Activated naive CD8-positive, alpha-beta T cell treated with anti-CD3 and anti-CD28 coated beads, Interleukin-2, amount 50 U/mL, for 24 hours (primary cell): ENCODE measurements around the gene ZC3H12A.

Experiments used
- ATAC-seq: fragments of 150-1000 bp; cut with Tn5 transposase; one replicate; pipeline ENCODE4 v1.10.0; 2021
- DNase-seq: peaks from one replicate; pipeline ENCODE4 v3.0.0; 2021
- H3K27ac Mint-ChIP-seq: one replicate; pipeline ENCODE4 v1.8.0; 2021; ENCODE audit warnings: mild to moderate bottlenecking, mixed read lengths
- H3K27me3 Mint-ChIP-seq: one replicate; pipeline ENCODE4 v1.8.0; 2021; ENCODE audit warnings: mixed read lengths
- H3K36me3 Mint-ChIP-seq: one replicate; pipeline ENCODE4 v1.8.0; 2021; ENCODE audit warnings: low read depth, mixed read lengths
- H3K4me1 Mint-ChIP-seq: one replicate; pipeline ENCODE4 v1.8.0; 2021; ENCODE audit warnings: mixed read lengths
- H3K4me3 Mint-ChIP-seq: one replicate; pipeline ENCODE4 v1.8.0; 2021; ENCODE audit warnings: mild to moderate bottlenecking, moderate library complexity, mixed read lengths
- H3K9me3 Mint-ChIP-seq: one replicate; pipeline ENCODE4 v1.8.0; 2021; ENCODE audit warnings: mixed read lengths

ZC3H12A gene

GRCh38 chr1:37442644-37443043 is 31.7 kb upstream of the ZC3H12A start:
- DNase-seq, result no peak
- Mint-ChIP-seq H3K27me3 (peaks cover 21% of the 10 kb centered on the region), H3K36me3 (no peaks in the 10 kb centered on the region), H3K9me3 (no peaks in the 10 kb centered on the region), H3K4me1 (no peaks in the 10 kb centered on the region), H3K4me3 (no peak overlapping the region), H3K27ac (no peak overlapping the region)
- ATAC-seq, result no peak

- no peaks in the 10 kb centered on the region for H3K9me3 Mint-ChIP-seq
- ATAC-seq (no peak), DNase-seq (no peak)
- peaks cover 14% of the 10 kb centered on the region for H3K4me1 Mint-ChIP-seq
- H3K4me3 Mint-ChIP-seq, result no peak overlapping the region
- no peak overlapping the region for H3K27ac Mint-ChIP-seq
- peaks cover 13% of the 10 kb centered on the region for H3K27me3 Mint-ChIP-seq
- no peaks in the 10 kb centered on the region for H3K36me3 Mint-ChIP-seq
Measured at GRCh38 chr1:37446874-37447273, 27.5 kb upstream of the ZC3H12A start.

- Mint-ChIP-seq H3K4me3 (no peak overlapping the region), H3K27ac (no peak overlapping the region), H3K36me3 (no peaks in the 10 kb centered on the region), H3K4me1 (peaks cover 14% of the 10 kb centered on the region), H3K9me3 (no peaks in the 10 kb centered on the region), H3K27me3 (peaks cover 8% of the 10 kb centered on the region)
- no peak for ATAC-seq
- no peak for DNase-seq
Measured at GRCh38 chr1:37448185-37448584, 26.2 kb upstream of the ZC3H12A start.

- H3K4me1 Mint-ChIP-seq, result peaks cover 14% of the 10 kb centered on the region
- H3K4me3 Mint-ChIP-seq, result no peak overlapping the region
- DNase-seq (no peak), ATAC-seq (no peak)
- peaks cover 8% of the 10 kb centered on the region for H3K27me3 Mint-ChIP-seq
- H3K36me3 Mint-ChIP-seq, result no peaks in the 10 kb centered on the region
- H3K27ac Mint-ChIP-seq, result no peak overlapping the region
- no peaks in the 10 kb centered on the region for H3K9me3 Mint-ChIP-seq
Measured at GRCh38 chr1:37448691-37449417, 25.5 kb upstream of the ZC3H12A start.

GRCh38 chr1:37449936-37450335 is 24.4 kb upstream of the ZC3H12A start:
- DNase-seq (peak; percentile 42), ATAC-seq (peak; percentile 41)
- Mint-ChIP-seq H3K4me1 (peaks cover 15% of the 10 kb centered on the region), H3K27ac (no peak overlapping the region), H3K9me3 (no peaks in the 10 kb centered on the region), H3K27me3 (peaks cover 8% of the 10 kb centered on the region), H3K36me3 (no peaks in the 10 kb centered on the region), H3K4me3 (no peak overlapping the region)

GRCh38 chr1:37452416-37452815 is 22.0 kb upstream of the ZC3H12A start:
- no peak for ATAC-seq
- H3K27ac Mint-ChIP-seq, result no peak overlapping the region
- no peaks in the 10 kb centered on the region for H3K27me3 Mint-ChIP-seq
- no peak for DNase-seq
- no peaks in the 10 kb centered on the region for H3K9me3 Mint-ChIP-seq
- no peak overlapping the region for H3K4me3 Mint-ChIP-seq
- no peaks in the 10 kb centered on the region for H3K36me3 Mint-ChIP-seq
- peaks cover 17% of the 10 kb centered on the region for H3K4me1 Mint-ChIP-seq

- ATAC-seq (no peak), DNase-seq (no peak)
- H3K36me3 Mint-ChIP-seq, result no peaks in the 10 kb centered on the region
- no peaks in the 10 kb centered on the region for H3K27me3 Mint-ChIP-seq
- H3K9me3 Mint-ChIP-seq, result no peaks in the 10 kb centered on the region
- no peak overlapping the region for H3K27ac Mint-ChIP-seq
- no peak overlapping the region for H3K4me3 Mint-ChIP-seq
- peaks cover 18% of the 10 kb centered on the region for H3K4me1 Mint-ChIP-seq
Measured at GRCh38 chr1:37453647-37454046, 20.7 kb upstream of the ZC3H12A start.

GRCh38 chr1:37455516-37455915 is 18.9 kb upstream of the ZC3H12A start:
- Mint-ChIP-seq H3K36me3 (no peaks in the 10 kb centered on the region), H3K9me3 (no peaks in the 10 kb centered on the region), H3K4me1 (peaks cover 10% of the 10 kb centered on the region), H3K27me3 (no peaks in the 10 kb centered on the region), H3K27ac (no peak overlapping the region), H3K4me3 (no peak overlapping the region)
- DNase-seq (no peak), ATAC-seq (no peak)

- H3K9me3 Mint-ChIP-seq, result no peaks in the 10 kb centered on the region
- H3K36me3 Mint-ChIP-seq, result no peaks in the 10 kb centered on the region
- no peak for ATAC-seq
- no peak for DNase-seq
- H3K4me3 Mint-ChIP-seq, result no peak overlapping the region
- H3K4me1 Mint-ChIP-seq, result peaks cover 5% of the 10 kb centered on the region
- H3K27me3 Mint-ChIP-seq, result no peaks in the 10 kb centered on the region
- H3K27ac Mint-ChIP-seq, result no peak overlapping the region
Measured at GRCh38 chr1:37456614-37457013, 17.8 kb upstream of the ZC3H12A start.

- Mint-ChIP-seq H3K9me3 (no peaks in the 10 kb centered on the region), H3K27ac (no peak overlapping the region), H3K36me3 (no peaks in the 10 kb centered on the region), H3K4me3 (no peak overlapping the region), H3K27me3 (no peaks in the 10 kb centered on the region), H3K4me1 (peaks cover 5% of the 10 kb centered on the region)
- ATAC-seq, result no peak
- no peak for DNase-seq
Measured at GRCh38 chr1:37458551-37458950, 15.8 kb upstream of the ZC3H12A start.

- no peak for ATAC-seq
- peaks cover 2% of the 10 kb centered on the region for H3K4me1 Mint-ChIP-seq
- H3K27me3 Mint-ChIP-seq, result no peaks in the 10 kb centered on the region
- no peaks in the 10 kb centered on the region for H3K36me3 Mint-ChIP-seq
- no peak overlapping the region for H3K27ac Mint-ChIP-seq
- H3K4me3 Mint-ChIP-seq, result no peak overlapping the region
- no peaks in the 10 kb centered on the region for H3K9me3 Mint-ChIP-seq
- DNase-seq, result no peak
Measured at GRCh38 chr1:37461698-37462436, 12.5 kb upstream of the ZC3H12A start.

GRCh38 chr1:37464443-37464842 is 9.9 kb upstream of the ZC3H12A start:
- H3K27me3 Mint-ChIP-seq, result no peaks in the 10 kb centered on the region
- no peak overlapping the region for H3K4me3 Mint-ChIP-seq
- DNase-seq (no peak), ATAC-seq (no peak)
- no peak overlapping the region for H3K27ac Mint-ChIP-seq
- H3K9me3 Mint-ChIP-seq, result no peaks in the 10 kb centered on the region
- H3K4me1 Mint-ChIP-seq, result peaks cover 5% of the 10 kb centered on the region
- H3K36me3 Mint-ChIP-seq, result no peaks in the 10 kb centered on the region

GRCh38 chr1:37465593-37466517 is 8.5 kb upstream of the ZC3H12A start:
- Mint-ChIP-seq H3K27me3 (no peaks in the 10 kb centered on the region), H3K4me3 (no peak overlapping the region), H3K9me3 (no peaks in the 10 kb centered on the region), H3K27ac (no peak overlapping the region), H3K4me1 (peaks cover 12% of the 10 kb centered on the region), H3K36me3 (no peaks in the 10 kb centered on the region)
- ATAC-seq (no peak), DNase-seq (no peak)

GRCh38 chr1:37468037-37468436 is 6.3 kb upstream of the ZC3H12A start:
- Mint-ChIP-seq H3K27ac (no peak overlapping the region), H3K4me1 (peaks cover 30% of the 10 kb centered on the region), H3K4me3 (no peak overlapping the region), H3K36me3 (no peaks in the 10 kb centered on the region), H3K27me3 (no peaks in the 10 kb centered on the region), H3K9me3 (no peaks in the 10 kb centered on the region)
- ATAC-seq (no peak), DNase-seq (no peak)
